Breast epithelium (tissue), 4 donors: Measurements from ENCODE around the gene ECT2L. TPM values are rescaled to one million over a fixed set of nuclear protein-coding genes. Genes with fewer than 3 reads are reported as not detected.

Experiments used
- DNase-seq, 2 donors: peaks; one replicate each; pipeline ENCODE4 v3.0.0-alpha.2; 2019; ENCODE audit warnings: low spot score in 2 of 2
- H3K27ac ChIP-seq, 2 donors: fragments of 200-600 bp; sonication (generic) in 1 of 2; one replicate each; pipeline ENCODE4 v1.5.1; 2016 to 2019; ENCODE audit warnings: mild to moderate bottlenecking in 1 of 2
- H3K27me3 ChIP-seq, 2 donors: fragments of 200-600 bp; sonication (generic) in 1 of 2; one replicate each; pipeline versions ENCODE4 v1.5.1 to v1.6.0; 2017 to 2019; ENCODE audit warnings: control low read depth in 1 of 2, mild to moderate bottlenecking in 1 of 2
- H3K36me3 ChIP-seq: fragments of 200-600 bp; one replicate; pipeline ENCODE4 v1.5.1; 2019
- H3K4me1 ChIP-seq, 2 donors: fragments of 200-600 bp; sonication (generic); one replicate each; pipeline ENCODE4 v1.5.1; 2016 to 2019; ENCODE audit warnings: control low read depth in 1 of 2
- H3K4me3 ChIP-seq, 3 donors: fragments of 200-600 bp; sonication (generic); 1 replicate in 2 of 3; 2 replicates in 1 of 3; pipeline ENCODE4 v1.5.1; 2016 to 2019; ENCODE audit warnings: mild to moderate bottlenecking in 3 of 3, moderate library complexity in 2 of 3
- H3K9me3 ChIP-seq, 2 donors: fragments of 200-600 bp; sonication (generic) in 1 of 2; one replicate each; pipeline ENCODE4 v1.5.1; 2016 to 2019; ENCODE audit warnings: control low read depth in 1 of 2
- POLR2A ChIP-seq: fragments of 450-650 bp; IDR thresholded peaks from one replicate; pipeline ENCODE4 v1.6.1; 2016; ENCODE audit warnings: antibody characterized with exemption, mild to moderate bottlenecking, moderate library complexity
- POLR2AphosphoS5 ChIP-seq, 3 donors: sonication (generic); formaldehyde crosslinking; IDR thresholded peaks; one replicate each; pipeline ENCODE4 v1.6.1; 2017; ENCODE audit warnings: antibody characterized with exemption in 3 of 3
- intact Hi-C: fragments of 100-400 bp; cut with DNase I; formaldehyde crosslinking; loops from one replicate; pipeline ENCODE4 v1.15.1; 2023; ENCODE audit warnings: low total_unique reads
- total RNA-seq, 3 donors: library from RNA; depleted of rRNA; stranded (reverse); fragments of >200 nt; gene quantifications; one replicate each; pipeline ENCODE4 v1.1.0, GENCODE V29; 2016
- TF ChIP-seq, protein P1 (sequence below), 3 donors: fragments of 450-650 bp; IDR thresholded peaks; one replicate each; pipeline ENCODE4 v1.5.1; 2016 to 2017; ENCODE audit warnings: antibody characterized with exemption in 3 of 3, mild to moderate bottlenecking in 3 of 3, moderate library complexity in 3 of 3

The ECT2L gene
- total RNA-seq, 3 donors from 2014 or later = 0.15 to 0.33 (median 0.16) TPM

DNA sequence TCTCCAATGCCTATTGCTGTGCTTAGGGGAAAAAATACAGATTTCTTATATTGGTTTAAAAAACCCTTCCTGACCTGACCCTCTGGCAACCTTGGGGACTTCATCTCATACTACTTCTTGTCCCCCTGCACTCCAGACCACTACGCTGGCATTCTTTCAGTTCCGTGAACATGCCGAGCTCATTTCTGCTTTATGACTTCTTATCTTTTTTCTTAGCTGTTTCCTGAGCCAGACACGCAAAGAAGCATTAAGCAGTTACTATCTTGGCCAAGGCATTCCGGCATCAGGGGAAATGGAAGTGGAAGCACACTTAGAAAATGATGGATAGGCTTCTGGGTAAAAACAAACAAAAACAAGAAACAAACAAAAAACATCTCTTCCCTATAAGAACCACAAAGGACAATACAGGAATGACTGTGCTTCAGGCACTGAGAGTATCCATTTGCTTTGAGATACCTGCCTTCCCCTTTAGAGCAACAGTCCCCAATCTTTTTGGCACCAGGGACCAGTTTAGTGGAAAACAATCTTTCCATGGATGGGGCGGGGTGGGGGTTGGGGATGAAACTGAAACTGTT is 26.7 kb upstream of the ECT2L start:
- intact Hi-C loops = no loop called here

DNA sequence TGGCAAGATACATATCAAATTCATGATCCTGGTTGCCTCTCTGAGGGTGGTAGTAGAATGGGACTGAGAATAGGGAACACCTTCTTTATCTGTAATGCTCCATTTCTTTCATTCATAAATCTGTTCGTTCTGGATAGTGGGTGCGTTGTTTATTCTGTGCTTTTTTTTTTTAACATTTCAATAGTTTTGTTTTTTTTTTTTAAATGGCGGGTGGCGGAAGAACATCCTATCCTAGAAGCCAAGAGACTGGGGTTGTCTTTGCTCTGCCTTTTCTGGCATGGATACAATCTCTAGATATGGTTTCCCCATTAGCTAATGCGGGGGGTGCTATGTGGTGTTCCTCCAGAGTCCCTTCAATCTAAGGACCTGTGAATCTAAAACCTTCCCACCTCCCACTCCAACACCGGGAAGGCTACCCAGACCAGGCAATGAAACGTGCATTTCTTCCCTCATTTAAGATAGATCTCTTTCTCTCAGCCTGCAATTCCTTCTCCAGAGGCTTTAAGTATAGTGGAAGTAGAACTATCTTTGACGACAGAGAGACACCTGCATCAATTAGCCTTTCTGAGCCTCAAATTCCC is 23.2 kb upstream of the ECT2L start:
- H3K9me3 ChIP-seq = no peaks in the 10 kb centered on the region
- peaks cover 5% of the 10 kb centered on the region for H3K36me3 ChIP-seq
- intact Hi-C loops = no loop called here
- no peak for TF ChIP-seq POLR2A
- TF ChIP-seq POLR2AphosphoS5 (IDR thresholded peaks at IDR 0.05) = no peak
- TF ChIP-seq, protein P1, sequence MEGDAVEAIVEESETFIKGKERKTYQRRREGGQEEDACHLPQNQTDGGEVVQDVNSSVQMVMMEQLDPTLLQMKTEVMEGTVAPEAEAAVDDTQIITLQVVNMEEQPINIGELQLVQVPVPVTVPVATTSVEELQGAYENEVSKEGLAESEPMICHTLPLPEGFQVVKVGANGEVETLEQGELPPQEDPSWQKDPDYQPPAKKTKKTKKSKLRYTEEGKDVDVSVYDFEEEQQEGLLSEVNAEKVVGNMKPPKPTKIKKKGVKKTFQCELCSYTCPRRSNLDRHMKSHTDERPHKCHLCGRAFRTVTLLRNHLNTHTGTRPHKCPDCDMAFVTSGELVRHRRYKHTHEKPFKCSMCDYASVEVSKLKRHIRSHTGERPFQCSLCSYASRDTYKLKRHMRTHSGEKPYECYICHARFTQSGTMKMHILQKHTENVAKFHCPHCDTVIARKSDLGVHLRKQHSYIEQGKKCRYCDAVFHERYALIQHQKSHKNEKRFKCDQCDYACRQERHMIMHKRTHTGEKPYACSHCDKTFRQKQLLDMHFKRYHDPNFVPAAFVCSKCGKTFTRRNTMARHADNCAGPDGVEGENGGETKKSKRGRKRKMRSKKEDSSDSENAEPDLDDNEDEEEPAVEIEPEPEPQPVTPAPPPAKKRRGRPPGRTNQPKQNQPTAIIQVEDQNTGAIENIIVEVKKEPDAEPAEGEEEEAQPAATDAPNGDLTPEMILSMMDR (IDR thresholded peaks at IDR 0.05) = no peak
- H3K27me3 ChIP-seq = no peaks in the 10 kb centered on the region
- H3K4me1 ChIP-seq = peaks cover 0 to 4% of the 10 kb centered on the region in 2 donors
- H3K4me3 ChIP-seq = peak overlapping the region; percentile 78 to 91 (median 87)
- H3K27ac ChIP-seq = peak overlapping the region; percentile 95 to 97
- DNase-seq = no peak

More for the DNA sequence above, 26.7 kb upstream of the ECT2L start:
- DNase-seq = no peak
- H3K27ac ChIP-seq = no peak overlapping the region
- H3K27me3 ChIP-seq = no peaks in the 10 kb centered on the region
- no peak overlapping the region for H3K4me3 ChIP-seq
- peaks cover 0 to 2% of the 10 kb centered on the region in 2 donors for H3K4me1 ChIP-seq
- no peaks in the 10 kb centered on the region for H3K36me3 ChIP-seq
- no peaks in the 10 kb centered on the region for H3K9me3 ChIP-seq
- TF ChIP-seq POLR2AphosphoS5 (IDR thresholded peaks at IDR 0.05) = no peak
- TF ChIP-seq, protein P1 (IDR thresholded peaks at IDR 0.05) = no peak
- TF ChIP-seq POLR2A = no peak

DNA sequence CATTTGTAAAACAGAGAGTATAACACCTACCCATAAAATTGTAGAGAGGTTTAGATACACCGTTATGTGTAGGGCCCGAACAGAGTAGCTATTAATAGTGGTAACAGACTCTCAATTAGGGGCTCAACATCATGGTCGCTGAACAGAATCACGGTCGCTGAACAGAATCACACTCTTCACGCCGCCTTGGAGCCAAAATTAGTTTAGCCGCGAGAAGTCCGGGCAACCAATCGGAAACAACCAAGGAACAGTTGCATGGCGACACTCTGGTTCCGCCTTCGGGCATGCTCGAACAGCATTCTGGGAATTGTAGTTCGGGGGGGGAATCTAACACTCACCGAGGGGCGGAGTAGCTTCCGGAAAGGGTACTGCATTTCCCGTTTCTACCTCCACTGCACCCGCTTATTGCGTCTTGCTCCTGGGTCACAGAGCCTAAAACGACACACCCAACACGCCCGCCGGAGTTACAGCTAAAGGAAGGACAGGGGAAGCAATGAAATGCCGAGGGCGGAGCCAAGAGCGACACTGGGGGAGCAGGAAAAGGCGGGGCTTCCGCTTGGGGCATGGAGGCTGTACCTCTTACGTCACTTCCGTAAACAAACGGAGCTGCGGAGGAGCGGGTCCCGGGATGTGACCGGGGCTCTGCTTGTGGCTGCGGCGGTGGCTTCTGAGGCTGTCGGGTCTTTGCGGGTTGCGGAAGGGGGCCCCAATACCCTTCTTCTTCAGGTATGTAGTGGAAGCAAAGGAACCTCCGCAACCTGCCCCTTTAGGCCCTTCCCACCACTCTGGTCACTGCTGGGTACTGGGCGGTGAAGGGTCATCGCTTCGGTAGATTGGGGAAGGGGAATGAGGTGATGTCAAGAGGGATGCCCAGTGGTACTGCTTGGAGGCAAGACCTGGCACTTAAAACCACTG is 22.5 kb upstream of the ECT2L start, which contains the start of gene CCDC28A:
Gene CCDC28A, plus strand, starts transcription at position 593 of the 915 bp plus-strand sequence. CDS start 2,352 bp downstream, outside the sequence.
- intact Hi-C loops = no loop called here

DNA sequence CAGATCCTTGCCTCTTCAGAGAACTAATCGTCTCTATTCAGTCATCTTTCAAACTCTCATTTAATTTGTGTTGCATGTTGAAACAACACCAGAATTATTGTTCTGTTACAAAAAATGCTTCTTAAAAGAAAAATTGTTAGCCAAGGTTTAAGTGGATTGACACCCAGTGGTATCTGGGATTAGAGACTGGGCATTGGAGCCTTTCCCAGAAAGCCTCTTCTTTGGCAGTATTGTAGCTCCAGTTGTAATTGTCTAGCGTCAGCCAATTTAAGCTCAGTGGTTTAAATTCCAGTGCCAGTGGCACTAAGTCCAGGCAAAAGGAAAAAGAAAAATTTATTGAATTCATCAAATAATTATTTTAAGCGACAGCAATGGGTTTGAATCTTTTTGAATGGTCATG is 21.5 kb upstream of the ECT2L start:
- peak overlapping the region; percentile 78 to 91 (median 87) for H3K4me3 ChIP-seq
- peaks cover 5% of the 10 kb centered on the region for H3K36me3 ChIP-seq
- no peaks in the 10 kb centered on the region for H3K27me3 ChIP-seq
- TF ChIP-seq, protein P1 (IDR thresholded peaks at IDR 0.05) = no peak
- H3K27ac ChIP-seq = peak overlapping the region; percentile 95 to 97
- no peaks in the 10 kb centered on the region for H3K9me3 ChIP-seq
- peaks cover 0 to 4% of the 10 kb centered on the region in 2 donors for H3K4me1 ChIP-seq
- intact Hi-C loops = no loop called here
- DNase-seq = no peak

More for the DNA sequence above, 22.5 kb upstream of the ECT2L start, which contains the start of gene CCDC28A:
- peak; percentile 92 to 94 for DNase-seq
- Histone ChIP-seq H3K4me3 (peak within 1 kb of the TSS; percentile 78 to 91 (median 87)), H3K27ac (peak within 1 kb of the TSS; percentile 95 to 97), H3K27me3 (no peaks in the 10 kb centered on the region), H3K4me1 (peaks cover 0 to 4% of the 10 kb centered on the region in 2 donors), H3K9me3 (no peaks in the 10 kb centered on the region), H3K36me3 (peaks cover 5% of the 10 kb centered on the region)
- TF ChIP-seq POLR2AphosphoS5 (IDR thresholded peaks at IDR 0.05) = peak; percentile 75 to 96 (median 87)
- TF ChIP-seq POLR2A = peak; percentile 88
- TF ChIP-seq, protein P1 (IDR thresholded peaks at IDR 0.05) = peak in 2 of 3 donors; percentile 20 to 45
